Globus pallidus (tissue), 1 donor: ENCODE data around the gene UBASH3A.

Source experiments
- DNase-seq: peaks from one replicate; pipeline ENCODE4 v3.0.0-alpha.2; 2015; ENCODE audit warnings: low spot score

Gene UBASH3A

GRCh38 chr21:42411197-42411869 is 7.6 kb downstream of the UBASH3A start:
- no peak for DNase-seq

DNA sequence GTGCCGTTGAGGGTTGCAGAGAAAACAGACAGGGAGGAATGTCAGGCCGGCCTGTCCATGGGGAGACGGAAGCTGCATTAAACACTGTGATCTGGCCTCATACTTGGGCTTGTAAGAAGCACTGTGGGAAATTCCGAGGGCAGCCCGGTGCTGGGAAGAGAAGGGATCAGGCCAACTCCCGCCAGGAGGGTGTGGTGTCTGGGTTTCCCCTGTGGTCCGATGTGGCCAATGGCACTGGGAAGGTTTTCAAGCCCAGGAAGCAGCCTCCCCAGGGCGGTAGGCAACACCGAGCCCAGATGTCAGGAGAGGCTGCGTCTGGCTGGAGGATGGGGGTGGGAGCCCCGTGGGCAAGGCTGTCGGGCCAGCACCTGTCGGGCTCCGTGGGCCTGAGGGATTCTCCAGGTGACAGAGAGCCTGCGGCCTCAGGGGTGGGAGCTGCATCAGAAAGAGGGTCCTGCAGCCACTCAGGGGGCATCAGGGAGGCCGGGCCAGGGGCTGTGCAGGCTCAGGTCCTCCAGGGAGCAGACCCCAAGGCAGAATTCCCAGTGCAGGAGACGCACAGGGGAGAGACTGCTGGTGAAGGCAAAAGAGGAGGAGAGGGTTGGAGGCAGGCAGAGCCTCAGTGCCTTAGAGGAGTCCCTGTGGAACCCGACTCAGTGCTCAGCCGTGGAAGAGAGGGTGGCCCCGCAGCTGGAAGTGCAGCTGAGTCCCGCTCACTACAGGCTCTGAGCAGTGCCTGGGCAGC is 8.4 kb downstream of the UBASH3A start:
- DNase-seq = no peak

DNA sequence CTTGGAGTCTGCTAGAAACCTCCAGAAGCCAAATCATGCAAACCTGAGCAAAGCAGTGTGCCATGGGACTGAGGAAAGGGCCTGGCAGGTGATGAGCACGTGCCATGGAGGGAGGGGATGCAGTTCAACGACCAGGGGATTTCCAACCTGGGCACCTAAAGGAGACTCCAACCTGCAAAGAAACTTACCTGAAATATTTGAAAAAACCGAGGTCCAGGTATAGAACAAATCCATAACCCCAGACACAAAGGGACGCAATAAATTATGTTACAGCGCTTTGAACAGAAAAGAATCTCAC is 8.9 kb downstream of the UBASH3A start:
- no peak for DNase-seq

DNA sequence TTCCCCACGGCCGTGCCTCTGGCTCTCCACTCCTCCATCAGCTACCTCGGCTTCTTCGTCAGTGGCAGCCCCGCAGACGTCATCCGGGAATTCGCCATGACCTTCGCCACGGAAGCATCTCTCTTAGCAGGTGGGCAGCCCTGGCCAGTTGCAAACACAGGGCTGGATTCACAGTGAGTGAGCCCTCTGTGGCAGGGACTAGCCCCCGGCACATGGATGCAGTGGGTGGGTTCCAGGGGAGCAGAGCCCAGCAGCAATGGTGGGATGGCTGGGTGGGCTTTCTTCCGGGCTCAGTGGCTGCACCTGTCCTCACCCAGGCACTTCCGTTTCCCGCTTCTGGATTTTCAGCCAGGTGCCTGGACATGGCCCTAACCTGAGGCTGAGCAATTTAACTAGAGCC is 9.4 kb downstream of the UBASH3A start:
- no peak for DNase-seq

DNA sequence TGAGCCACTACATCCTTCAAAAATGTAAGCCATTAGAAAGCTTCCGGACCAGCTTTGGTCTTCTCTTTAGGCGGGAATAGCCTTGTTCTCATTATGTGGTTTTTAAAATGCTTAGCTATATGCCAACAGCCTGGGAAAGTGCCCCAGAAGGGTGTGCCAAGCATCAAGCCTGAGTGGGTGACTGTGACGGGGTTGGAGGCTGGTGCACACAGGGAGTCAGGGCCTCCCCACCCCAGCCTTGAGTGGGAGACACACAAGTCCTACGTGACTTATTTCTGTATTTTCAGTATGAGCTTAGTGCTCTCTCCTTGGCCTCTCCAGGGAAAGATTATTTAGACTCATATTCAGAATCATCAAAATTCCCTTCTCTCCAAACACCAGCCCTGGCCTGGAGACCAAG is 9.8 kb downstream of the UBASH3A start:
- no peak for DNase-seq

GRCh38 chr21:42414066-42414465 is 10.4 kb downstream of the UBASH3A start:
- DNase-seq = no peak

- DNase-seq = no peak
These were observed 10.8 kb downstream of the UBASH3A start for GRCh38 chr21:42414553-42414927.

DNA sequence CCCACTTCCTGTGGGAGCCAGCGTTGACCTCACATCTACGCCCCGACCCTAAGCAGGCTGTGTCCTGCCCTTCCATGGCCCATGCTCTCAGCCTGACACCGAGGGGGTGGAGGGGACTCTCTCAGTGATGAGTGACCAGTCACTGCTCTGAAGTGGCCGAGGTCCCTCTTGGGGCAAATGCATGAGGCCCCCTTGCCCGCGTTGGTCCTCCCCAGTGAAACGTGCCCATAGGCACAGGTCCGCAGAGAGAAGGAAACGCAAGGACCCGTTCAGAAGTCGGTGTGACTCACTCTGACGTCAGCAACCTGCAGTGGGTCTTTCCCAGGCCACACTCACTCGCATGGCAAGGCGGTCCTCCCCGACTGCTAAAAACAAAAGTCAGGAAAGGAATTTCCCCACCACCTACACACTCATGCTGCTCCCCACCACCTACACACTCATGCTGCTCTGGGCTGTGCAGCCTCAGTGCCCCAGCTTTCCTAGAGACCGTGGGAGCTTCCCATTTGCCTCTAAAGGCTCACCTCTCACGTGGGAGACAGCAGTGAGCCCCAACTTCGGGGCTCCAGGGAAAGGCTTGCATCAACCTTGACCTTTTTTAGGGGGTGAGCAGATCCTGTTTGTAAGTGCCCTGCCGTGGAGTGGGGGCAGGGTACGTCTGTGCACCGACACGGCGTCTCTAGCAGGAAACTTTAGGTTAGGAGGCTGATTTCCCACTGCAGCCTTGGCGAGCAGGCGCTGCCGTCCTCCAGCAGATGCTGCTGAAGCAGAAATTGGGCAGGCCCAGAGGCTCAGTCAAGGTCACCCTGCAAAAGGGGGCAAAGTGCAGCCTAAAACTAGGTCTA is 11.4 kb downstream of the UBASH3A start:
- DNase-seq = no peak

GRCh38 chr21:42417533-42417932 is 13.8 kb downstream of the UBASH3A start:
- no peak for DNase-seq

- DNase-seq = no peak
These were observed 15.2 kb downstream of the UBASH3A start for GRCh38 chr21:42418886-42419285.

- no peak for DNase-seq
These were observed 16.1 kb downstream of the UBASH3A start for GRCh38 chr21:42419845-42420244.

DNA sequence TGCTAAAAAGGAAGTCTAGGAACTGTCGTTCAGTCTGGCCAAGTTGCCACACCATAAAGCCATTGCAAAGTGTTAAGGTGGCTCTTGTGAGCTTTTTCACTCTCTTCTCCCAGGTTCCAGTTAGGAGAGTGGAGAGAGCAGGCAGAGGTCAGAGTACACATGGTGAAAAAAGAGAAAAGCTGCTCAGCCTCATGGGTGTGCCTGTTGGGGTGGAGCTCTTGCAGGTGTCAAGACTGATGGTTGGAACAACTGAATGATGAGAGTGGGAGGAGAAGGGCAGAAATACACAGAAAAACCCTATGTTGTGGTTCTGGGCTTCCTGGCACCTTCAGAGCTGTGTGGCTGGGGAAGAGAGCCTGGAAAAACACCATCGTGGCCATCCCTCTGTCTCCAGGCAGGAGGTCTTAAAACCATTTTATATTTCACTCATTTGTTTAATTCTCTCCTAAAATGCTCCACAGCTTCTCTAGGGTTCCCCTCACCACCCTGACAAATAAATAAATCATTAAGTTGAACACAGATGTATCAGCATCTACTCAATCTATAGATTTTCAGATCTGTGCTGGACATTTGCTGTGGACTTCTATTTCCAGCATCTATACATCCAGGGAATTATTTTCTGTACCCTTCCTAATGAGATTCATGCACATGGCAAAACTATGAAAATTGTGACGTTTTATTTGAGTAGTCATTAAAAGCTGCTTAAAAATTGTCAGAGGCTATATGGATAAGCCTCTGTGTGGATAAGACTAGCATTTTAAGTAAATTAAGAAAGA is 17.5 kb downstream of the UBASH3A start:
- no peak for DNase-seq

- no peak for DNase-seq
These were observed 19.5 kb downstream of the UBASH3A start for GRCh38 chr21:42423197-42423675.

GRCh38 chr21:42423685-42424084 is 20.0 kb downstream of the UBASH3A start:
- no peak for DNase-seq

DNA sequence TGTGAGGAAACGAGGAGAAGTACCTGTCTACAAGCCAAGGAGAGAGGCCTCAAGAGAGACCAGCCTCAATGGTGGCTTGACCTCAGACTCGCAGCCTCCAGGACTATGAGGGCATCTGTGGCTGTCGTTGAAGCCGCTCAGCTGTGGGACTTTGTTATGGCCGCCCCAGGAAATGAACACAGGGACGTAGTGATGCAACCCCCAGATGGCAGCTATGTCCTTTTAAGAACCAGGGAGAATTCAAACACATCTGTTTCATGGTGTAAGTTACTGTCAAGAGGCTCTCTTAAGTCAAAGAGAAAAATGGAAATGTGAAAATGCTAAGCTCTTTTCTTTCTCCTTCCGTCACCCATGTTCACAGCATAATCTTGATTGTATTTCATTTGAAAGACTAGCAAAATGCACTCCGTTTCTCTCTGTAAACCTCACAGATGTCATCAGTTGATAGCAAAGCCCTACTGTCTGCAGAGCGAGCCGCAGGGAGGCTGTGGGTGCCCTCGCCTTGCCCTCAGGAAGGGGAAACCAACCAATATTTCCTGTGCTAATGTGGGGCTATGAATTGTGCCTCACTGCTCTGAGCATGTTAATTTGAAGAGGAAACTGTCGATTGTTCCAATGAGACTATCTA is 21.3 kb downstream of the UBASH3A start:
- DNase-seq = no peak

- DNase-seq = no peak
These were observed 21.9 kb downstream of the UBASH3A start for GRCh38 chr21:42425591-42425990.

DNA sequence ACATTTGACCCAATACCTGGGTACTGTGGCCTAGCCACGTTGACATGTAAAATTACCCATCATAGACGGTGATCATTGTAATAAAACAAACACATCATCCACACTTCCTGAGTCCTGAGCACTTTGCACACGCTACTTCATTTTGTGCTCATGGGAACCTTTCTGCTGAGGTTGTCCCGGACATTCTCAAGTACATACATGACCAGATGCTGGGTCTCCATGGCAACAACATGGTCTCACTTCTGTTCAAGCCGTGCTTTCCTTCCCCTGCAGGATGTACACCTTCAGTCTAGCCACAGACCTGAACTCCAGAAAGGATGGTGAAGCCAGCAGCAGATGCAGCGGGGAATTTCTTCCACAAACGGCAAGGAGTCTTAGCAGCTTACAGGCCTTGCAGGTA is 22.7 kb downstream of the UBASH3A start:
- no peak for DNase-seq

DNA sequence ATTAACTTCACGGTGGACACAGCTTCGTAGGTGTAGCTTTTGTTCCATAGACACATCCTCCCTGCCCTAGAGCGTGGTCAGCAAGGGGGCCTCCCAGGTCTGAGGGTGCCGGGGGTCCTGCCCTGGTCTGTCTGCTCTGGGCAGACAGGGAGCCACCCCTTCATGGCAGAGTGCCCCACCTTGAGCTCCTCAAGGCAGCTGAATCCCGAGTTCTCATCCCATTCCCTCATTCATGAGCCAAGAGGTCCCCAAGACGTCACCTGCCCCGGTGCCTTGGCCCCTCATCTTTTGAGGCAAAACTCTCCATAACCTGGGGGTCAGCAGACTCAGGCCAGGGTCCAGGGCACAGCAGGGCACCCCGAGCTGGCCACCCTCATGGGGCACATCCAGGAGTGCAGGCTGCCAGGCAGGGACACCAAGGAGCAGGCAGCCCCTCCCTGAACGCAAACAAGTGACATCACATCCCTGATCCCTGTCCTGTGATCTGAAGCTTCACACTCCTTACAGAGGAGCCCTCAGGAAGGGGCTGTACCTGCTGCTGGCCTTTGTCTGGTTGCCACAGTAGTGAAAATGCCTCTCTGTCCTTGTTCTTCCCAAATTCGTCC is 23.3 kb downstream of the UBASH3A start:
- no peak for DNase-seq

- DNase-seq = no peak
These were observed 24.2 kb downstream of the UBASH3A start for GRCh38 chr21:42427809-42428419.

GRCh38 chr21:42429021-42429420 is 25.3 kb downstream of the UBASH3A start:
- no peak for DNase-seq

- DNase-seq = no peak
These were observed 26.2 kb downstream of the UBASH3A start for GRCh38 chr21:42429856-42430255.
